ENCODE data around the gene CPNE5.
A peak's percentile ranks its signal among the peaks of the same experiment; 100 is the strongest.

The CPNE5 gene

DNA sequence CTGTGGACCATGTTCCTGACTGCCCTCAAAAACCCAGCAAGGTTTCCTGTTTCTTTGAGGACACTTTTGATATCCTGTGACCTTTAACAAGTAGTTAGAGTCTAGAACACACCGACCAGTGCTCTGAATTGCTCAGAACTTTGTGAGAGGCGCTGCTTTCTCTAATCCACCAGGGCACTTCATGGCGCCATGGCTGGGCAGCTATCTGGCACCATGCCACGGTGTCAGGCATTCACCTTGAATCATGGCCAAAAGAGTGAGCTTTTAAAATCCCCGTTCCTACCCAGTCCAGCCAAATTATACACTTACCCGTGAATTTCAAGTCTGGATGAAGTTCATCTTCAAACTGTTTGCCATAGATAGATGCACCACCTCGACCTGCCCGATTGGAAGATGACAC lies 17.0 kb upstream of the CPNE5 start:
- no peak for DNase-seq

- DNase-seq: no peak
These were observed 16.5 kb upstream of the CPNE5 start for GRCh38 chr6:36855750-36856149.

GRCh38 chr6:36853325-36853724 lies 14.1 kb upstream of the CPNE5 start:
- peak in 1 of 2 donors; percentile 53 for DNase-seq

DNA sequence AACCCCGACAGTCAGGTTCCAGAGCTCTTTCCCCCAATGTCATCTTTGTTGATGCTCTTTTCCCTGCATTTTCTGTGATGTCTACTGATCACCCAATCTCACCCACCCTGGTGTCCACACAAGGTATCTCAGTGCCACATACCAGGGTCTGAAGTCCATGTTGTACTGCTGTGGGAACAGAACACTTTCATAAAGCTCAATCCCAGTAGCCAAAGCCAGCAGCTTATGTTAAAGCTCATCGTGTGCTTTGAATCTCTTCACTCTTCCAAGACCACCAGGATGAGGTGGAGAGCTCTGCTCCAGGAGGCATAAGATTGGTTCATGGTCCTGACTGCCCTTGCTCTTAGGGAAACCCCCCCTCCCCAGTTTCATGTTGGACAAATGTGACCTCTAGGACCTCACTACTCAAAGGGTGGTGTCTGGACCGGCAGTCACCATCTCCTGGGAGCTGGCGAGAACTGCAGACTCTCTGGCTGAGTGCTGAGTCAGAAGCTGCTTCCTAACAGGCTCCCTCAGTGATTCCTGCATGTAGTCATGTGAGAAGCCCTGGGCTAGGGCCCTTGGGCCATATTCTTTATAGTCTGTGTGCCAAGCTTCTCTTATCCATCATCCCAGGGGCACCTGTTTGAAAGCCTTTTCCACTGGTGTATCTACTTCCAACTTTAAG lies 13.4 kb upstream of the CPNE5 start:
- DNase-seq: no peak

DNA sequence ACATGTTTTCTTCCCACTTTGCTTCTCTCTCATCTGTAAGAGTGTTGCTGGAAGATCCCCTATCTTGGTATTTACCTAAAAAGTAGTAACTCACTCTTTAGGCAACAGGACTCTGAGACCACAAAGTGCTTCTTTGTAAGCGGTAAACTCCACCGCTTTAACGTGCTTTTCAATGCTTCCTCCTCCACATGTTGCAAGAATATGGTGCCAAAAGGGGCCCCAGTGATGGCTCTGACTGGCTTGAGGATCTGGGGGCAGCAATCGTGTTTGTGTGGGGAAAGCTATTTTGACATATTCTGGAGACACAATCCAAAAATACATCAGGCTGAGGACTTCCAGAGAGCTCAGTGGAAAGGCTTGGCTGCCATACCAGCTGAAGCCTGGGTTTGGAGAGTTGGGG lies 12.4 kb upstream of the CPNE5 start:
- DNase-seq: no peak

DNA sequence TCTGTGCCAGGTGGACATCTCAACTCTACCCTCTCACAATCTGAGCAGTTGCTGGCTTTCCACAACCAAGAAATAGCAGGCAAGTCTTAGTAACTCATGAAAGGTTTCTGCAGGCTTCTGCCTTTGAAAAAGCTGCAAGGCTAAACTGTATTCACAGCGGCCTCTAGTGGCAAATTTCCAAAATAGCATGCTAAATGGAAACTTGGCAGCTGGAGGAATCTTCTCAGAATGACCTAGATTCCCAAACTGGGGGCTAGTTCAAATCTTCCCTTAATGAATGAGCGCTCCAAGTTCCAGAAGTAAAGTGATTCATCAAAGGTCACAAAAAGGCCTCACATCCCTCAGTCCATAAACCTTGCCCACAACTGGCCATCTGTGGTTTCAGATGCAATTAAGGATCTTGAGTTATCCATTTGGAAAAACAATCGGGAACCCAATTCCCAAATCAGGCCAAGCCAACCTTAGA lies 11.9 kb upstream of the CPNE5 start:
- peak; percentile 26 to 61 for DNase-seq

GRCh38 chr6:36850021-36850420 lies 10.8 kb upstream of the CPNE5 start:
- DNase-seq: no peak

- DNase-seq: no peak
These were observed 9.6 kb upstream of the CPNE5 start for GRCh38 chr6:36848658-36849441.

DNA sequence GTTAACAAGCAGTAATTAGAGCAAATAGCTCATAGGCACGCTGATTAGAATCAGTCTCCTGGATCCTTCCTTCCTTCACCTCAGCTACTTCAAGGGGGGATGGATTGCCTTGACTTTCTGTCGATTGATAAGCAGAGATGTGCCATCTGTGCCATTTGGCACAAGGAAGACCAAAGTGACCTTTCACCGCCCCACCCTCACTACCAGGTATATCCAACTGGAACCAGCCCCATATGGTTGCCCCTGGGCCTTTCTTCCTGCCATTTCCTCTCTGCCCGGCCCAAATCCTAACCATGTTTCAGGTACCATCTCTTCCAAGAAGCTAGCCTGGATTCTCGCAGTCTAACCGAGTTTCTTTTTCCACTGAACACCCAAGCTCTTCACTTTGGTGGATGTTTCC lies 8.7 kb upstream of the CPNE5 start:
- DNase-seq: no peak

- no peak for DNase-seq
These were observed 7.9 kb upstream of the CPNE5 start for GRCh38 chr6:36847152-36847551.

GRCh38 chr6:36845233-36845632 lies 6.0 kb upstream of the CPNE5 start:
- DNase-seq: no peak

- DNase-seq: no peak
These were observed 5.3 kb upstream of the CPNE5 start for GRCh38 chr6:36844232-36845170.

DNA sequence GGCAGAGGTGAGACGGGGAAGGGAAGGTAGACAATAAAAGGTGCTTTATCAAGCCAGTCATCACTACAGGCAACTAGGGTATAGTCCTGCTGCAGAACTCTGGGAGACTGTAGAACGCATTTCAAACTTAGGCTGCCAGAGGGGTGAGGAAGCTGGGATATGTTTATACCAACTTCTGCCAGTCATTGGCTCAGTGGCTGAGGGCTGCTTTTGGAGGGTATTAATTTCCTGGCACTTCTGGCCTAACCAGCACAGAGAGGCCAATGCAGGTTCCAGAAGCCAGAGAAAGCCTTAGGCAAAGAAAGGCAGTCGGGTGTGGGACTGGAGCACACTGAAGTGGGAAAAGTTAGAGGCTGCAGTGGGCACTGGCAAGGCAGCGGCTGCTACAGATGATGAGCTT lies 3.9 kb upstream of the CPNE5 start:
- DNase-seq: no peak

- no peak for DNase-seq
These were observed 2.5 kb upstream of the CPNE5 start for GRCh38 chr6:36841756-36842155.

GRCh38 chr6:36840432-36841403 lies 1.5 kb upstream of the CPNE5 start:
- DNase-seq: peak in 1 of 2 donors; percentile 39

GRCh38 chr6:36839749-36840431 lies 646 bp upstream of the CPNE5 start:
- peak; percentile 25 to 57 for DNase-seq

GRCh38 chr6:36837686-36838085 lies 1.6 kb downstream of the CPNE5 start:
- DNase-seq: no peak

DNA sequence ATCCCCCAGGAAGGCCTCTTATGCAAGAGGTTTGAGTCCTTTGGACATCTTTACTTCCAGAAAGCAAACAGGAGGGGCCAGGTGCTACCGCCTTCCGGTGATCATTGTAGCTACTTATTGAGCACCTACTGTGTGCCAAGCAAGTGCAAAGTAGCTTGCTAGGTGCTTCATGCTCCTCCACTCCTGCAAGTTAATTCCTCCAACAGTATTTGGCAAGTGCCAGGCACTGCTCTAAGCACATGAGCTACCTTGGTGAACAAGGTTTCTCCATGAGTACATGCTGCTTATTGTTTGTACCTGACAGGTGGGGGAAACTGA lies 2.3 kb downstream of the CPNE5 start:
- DNase-seq: no peak

GRCh38 chr6:36836111-36837021 lies 2.9 kb downstream of the CPNE5 start:
- no peak for DNase-seq

DNA sequence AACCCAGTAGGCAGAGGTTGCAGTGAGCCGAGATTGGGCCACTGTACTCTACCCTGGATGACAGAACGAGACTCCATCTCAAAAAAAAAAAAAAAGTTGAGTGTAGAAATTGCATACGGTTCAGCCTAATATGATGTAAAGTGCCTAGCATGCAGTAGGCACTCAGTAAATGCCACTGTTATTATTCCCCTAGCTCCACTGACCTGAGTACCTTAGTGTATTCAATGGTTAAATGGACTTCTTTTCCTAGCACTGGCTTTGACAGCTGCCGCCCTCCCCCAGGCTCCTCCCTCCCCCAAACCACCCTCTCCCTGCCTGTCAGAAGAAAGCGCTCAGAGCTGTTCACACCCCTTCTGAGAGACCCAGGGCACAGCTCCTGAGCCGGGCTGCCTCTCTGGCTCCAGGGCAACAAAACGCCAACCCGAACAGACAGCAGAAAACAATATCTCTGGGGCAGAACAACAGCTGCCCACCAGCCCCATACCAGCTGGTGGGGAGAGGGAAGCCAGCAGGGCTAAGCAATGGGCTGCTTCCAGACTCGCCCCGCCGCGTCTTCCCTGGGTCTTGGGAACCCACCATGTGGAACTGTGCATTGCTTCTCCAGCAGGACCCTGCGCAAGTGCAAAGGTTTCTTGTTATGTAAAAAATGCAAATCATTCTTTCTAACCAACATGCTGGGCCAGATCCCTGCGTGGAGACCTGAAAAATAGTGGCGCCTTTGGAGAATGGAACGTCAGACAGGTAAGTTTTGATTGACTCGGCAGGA lies 4.5 kb downstream of the CPNE5 start:
- no peak for DNase-seq
